Measurements from ENCODE around the gene DRC1.

Gene DRC1

DNA sequence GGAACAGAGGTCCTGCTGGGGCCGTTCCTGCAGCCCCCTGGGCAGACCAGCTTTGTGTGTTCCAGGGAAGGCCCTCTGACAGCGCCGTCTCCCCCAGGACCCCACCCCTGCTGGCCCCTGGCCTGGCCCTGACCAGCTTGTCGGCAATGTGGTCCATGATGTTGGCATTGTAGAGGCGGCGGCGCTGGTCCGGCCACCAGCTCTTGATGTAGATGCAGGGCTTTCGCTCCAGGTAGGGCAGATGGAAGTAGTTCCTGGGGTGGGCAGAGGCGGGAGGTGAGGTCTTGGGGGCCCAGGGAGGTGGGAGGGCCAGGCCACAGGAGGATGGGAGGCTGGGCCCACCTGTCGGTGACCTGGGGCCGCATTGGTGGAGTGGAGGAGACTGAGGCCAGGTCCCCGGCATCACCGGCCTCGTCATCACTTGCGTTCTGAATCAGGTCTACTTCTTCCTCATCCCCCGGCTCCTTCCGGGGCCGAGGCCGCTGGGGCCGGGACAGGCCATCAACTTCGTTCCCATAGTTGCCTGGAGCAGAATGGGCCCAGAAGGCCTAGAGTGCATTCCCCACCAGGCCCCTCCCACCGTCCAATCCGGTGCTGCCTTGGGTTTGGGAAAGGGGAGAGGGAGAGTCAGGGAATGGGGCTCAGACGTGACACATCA, 77.5 kb downstream of the DRC1 start:
- DNase-seq: no peak

DNA sequence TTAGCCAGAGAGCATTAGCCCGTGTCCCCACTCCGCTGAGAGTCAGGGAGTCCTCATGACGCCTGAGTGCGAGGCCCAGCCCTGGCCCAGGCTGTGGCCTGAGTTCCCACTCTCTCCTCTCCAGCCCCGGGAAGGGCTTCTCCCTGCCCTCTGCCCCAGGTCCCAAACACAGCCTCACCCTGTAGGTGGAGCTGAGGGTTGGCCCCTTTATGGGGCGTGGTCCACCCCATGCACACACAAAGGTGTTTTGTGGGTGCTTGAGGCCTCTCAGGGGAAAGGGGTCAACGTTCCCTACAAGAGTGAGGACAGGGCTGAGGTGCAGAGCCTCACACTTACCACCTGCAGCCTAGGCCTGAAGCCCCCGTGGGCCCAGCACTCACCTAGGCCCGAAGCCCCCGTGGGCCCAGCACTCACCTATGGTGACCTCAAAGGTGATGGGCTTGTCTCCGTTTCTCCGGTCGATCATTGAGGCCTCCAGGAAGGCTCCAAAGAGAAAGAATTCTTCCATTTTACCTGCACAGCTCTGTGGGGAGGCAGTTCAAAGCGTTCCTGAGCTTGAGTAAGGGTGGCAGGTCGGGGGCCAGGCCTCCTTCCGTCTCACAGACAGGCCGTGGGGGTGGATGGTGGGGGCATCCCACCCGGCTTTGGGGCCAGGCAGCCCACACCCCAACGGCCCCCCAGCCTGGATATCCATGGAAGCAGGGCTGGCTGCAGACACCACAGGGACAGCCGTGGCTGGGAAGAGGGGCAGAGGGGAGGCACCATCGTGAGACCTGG, 78.3 kb downstream of the DRC1 start:
- no peak for DNase-seq

GRCh38 chr2:26480566-26481423, 79.1 kb downstream of the DRC1 start:
- no peak for DNase-seq

DNA sequence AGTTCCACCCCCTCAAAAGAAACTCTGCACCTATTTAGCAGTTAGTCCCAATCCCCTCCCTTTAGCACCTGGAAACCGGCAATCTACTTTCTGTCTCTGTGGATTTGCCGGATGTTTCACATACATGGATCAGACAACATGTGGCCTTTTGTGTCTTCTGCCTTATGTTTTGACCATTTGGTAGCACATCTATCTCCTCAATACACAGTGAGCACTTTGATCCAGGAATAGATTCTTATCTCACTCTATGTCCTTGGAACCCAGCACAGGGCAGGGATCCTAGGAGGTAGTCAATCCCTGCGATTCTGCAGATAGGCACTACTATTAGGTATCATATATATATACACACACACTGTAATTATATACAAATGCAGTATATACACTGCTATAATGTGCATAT, 80.0 kb downstream of the DRC1 start:
- DNase-seq: no peak

- DNase-seq: no peak
Observed at GRCh38 chr2:26482211-26483026, 80.7 kb downstream of the DRC1 start.

DNA sequence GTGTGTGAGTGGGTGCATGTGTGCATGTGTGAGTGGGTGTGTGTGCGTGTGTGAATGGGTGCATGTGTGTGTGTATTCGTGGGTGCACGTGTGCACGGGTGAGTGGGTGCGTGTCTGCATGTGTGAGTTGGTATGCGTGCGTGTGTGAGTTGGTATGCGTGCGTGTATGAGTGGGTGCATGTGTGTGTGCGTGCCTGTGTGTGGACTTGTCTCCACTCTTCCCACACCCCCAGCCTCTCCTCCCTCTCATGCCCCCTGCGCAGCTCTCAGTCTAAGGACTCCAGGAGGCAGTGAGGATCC, 81.3 kb downstream of the DRC1 start:
- no peak for DNase-seq

- no peak for DNase-seq
Observed at GRCh38 chr2:26483516-26483915, 81.8 kb downstream of the DRC1 start.

DNA sequence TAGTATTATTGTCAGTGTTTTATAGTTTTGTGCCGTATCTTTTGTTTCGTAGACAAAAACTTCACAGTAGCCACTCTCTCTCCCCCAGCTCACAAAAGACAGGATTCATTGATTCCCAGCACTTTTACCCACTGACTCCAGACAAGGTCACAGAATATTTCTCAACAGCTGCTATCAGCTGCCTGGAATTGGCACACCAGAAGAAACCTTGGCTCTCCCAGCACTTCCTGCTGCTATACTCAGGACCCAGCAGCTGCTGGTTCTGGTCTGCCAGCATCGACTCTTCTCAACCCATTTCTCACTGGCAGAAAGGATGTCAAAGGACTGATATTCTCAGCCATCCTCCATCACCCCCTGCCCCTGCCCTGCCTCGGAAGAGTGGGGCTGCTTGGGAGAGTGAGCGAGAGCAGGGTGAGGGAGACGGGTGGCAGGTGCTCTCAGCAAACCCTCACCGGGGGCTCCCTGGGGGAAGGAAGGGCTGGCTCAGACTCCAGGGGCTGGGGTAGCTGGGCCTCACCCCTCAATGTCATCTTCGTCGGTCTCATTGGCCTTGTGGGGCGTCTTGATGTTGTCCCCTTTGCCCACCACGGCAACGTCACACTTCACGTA, 82.3 kb downstream of the DRC1 start:
- DNase-seq: no peak

DNA sequence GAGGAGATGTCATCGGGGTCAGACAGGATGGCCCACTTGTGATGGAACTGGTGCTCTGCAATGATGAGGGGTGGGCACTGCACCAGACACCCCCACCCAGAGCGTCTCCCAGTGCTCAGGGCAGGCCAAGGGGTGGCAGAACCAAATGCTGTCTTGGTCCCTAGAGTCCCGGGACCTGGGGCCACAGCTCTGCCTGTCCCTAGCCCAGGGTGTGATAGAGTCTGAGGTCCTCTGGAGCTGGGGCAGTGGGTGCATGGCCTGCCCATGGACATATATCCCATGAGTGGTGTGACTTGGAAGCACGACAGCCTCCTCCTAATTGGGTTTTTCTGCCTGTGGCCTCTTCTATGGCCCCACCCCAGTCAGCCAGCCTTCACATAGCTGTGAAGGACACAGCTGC, 82.9 kb downstream of the DRC1 start:
- no peak for DNase-seq

- no peak for DNase-seq
Observed at GRCh38 chr2:26485099-26485498, 83.4 kb downstream of the DRC1 start.

DNA sequence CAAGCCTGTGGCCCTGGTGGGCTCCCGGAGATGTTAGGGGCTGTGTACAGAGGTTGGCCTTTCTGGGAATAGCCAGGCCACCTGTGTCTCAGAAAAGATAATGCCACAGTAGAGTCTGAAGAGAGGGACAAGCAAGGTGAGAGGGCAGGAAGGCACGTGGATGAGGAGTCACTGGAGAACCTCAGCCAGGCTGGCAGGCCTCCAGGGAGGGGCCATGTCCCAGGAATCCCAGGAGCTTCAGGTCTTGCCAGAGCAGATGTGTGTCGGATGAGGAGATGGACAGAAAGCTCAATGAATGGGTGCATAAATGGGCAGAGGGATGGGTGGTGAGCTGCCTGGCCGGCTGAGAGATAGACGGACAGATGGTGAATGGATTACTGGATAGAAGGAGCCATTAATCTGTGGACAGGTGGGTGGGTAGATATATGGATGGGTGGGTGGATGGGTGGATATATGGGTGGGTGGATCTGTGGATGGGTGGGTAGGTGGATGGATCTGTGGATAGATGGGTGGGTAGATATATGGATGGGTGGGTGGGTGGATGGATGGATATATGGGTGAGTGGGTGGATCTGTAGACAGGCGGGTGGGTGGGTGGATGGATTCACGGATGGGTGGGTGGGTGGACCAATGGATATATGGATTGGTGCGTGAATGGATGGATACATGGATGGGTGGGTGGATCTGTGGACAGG, 84.2 kb downstream of the DRC1 start:
- no peak for DNase-seq

GRCh38 chr2:26486789-26487188, 85.1 kb downstream of the DRC1 start:
- DNase-seq: no peak

GRCh38 chr2:26487192-26487591, 85.5 kb downstream of the DRC1 start:
- no peak for DNase-seq

- DNase-seq: no peak
Observed at GRCh38 chr2:26488463-26489212, 86.9 kb downstream of the DRC1 start.

DNA sequence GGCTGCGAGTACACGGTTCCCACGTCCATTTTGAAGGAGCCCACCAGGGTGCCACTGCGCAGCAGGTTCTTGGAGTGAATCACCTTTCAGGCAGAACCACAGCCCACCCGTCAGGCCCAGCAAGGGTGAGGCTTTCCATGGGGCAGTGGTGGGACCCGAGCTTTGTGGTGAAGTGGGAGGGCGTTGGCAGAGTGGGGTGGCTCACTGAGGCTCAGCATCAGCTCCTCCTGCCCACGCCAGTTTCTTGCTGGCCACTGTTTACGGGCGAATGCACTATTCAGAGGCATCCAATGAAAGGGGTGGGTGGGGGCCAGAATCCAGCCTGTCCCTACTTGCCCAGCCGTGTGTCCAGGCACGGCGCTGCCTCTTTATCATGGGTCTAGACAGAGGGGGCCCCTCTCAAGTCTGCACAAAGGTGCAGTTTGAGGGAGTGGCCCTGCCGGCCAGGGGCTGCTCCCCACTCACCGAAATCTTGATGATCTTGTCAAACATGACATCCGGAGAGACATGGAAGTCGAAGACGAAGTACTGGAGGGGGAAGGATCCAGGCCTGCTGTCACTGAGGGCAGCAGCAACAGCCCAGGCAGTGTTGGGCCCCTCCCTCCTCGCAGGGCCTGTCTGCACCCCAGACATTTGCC, 87.6 kb downstream of the DRC1 start:
- no peak for DNase-seq

DNA sequence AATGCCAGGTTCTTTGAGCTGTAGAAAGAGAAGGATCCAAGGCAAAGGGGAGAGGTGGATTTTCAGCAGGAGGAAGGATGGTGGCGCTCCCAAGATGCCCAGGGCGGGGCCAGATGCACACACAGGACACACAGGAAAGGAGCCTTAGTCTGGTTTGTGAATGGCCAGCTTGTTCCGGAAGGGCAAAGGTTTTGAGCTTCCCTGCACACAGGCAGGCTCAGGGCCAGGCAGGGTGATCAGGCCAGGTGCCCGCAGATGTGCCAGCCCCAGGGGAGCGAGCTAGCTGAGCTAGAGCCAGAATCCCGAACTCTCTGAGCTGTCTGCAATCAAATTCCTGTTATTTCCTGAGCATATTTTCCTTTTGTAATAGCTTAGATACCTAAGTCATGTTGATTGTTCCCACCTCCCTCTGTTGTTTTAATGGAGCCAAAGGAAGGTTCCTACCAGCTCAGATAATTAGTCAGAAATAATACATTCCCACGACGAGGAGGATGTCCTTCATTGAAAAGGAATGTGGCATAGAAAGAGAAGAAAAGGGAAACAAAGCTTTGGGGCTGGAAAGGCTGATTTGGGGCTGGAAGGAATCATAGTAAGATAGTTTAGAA, 89.9 kb downstream of the DRC1 start:
- DNase-seq: no peak

DNA sequence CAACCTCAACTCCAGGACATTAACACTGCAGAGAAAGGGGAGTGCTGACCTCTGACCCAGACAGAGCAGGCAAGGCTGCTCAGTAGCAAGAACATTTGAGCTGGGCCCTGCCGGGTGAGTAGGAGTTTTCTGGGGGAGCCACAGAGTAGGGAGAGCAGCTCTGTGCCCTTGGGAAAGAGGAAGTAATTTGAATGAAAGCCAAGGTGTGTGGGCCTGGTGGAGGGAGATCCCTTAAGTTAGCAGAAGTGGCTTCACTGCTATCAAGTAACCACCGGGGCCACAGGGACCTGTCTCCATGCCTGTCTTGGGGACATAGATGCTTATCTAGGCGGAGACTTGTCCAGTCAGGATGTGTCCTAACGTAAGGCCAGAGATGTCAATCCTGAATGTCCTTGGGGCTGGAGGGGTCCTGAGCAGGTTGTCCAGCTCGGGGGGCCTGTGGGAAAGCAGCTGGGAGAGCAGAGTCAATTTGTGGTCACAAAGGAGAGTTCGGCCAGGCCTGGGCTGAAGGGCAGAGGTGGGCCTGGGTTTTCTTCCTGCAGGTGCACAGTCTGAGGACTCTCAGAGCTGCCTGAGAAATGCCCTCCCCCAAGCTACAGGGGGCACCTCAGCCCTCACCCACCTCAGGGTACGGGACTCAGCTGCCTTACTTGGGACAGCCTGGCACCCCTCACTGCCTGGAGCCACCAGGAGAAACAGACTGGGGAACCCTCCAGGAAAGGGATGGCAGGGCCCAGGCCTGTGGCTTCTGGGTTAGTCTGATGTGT, 91.2 kb downstream of the DRC1 start:
- no peak for DNase-seq

GRCh38 chr2:26493566-26493965, 91.8 kb downstream of the DRC1 start:
- DNase-seq: no peak

DNA sequence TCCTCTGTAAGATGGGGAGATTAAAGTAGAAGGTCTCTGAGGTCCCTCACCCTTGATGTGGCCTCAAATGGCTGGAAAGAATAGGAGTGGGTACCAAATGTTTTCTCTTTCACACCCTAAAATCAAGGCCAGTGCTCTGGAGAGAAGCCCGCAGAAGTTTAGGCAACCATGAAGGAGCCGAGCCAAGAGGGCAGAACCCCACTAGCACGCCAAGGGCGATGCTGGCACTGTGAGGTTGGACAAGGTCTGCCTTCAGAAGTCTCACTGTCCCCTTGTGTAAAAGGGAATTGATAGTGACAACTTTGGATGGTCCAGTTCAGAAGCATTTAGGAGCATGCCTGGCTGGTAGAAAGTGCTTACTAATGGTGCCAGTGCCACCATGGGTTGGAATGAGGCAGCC, 92.5 kb downstream of the DRC1 start:
- no peak for DNase-seq

- no peak for DNase-seq
Observed at GRCh38 chr2:26494891-26495290, 93.2 kb downstream of the DRC1 start.

Measured in bone marrow (tissue), 2 donors.